Thoracic aorta (tissue), 2 donors: ENCODE measurements around the gene MALL. TPM values are rescaled to one million over a fixed set of nuclear protein-coding genes. Genes with fewer than 3 reads are reported as not detected.
"Not testable (repeated sequence)": the region's sequence is repeated elsewhere in the genome, so short reads cannot be mapped to it uniquely, and the experiment has no call there.

Experiments
- ATAC-seq: fragments of 150-250 bp; one replicate; pipeline ENCODE4 v1.8.0; 2017; ENCODE audit warnings: low read depth; ENCODE audit not compliant: insufficient number of reproducible peaks, low FRiP score
- DNase-seq: peaks from one replicate; pipeline ENCODE4 v3.0.0-alpha.2; 2020; ENCODE audit warnings: low spot score
- H3K27ac ChIP-seq, 2 donors: fragments of 200-600 bp; sonication (generic); 1 replicate in 1 of 2; 2 replicates in 1 of 2; pipeline ENCODE4 v1.5.1; 2016; ENCODE audit warnings: mild to moderate bottlenecking in 2 of 2, moderate library complexity in 2 of 2
- H3K27me3 ChIP-seq: fragments of 200-600 bp; sonication (generic); replicated peaks from 2 replicates; pipeline ENCODE4 v1.6.0; 2016; ENCODE audit warnings: mild to moderate bottlenecking; ENCODE audit not compliant: insufficient read depth
- H3K36me3 ChIP-seq: fragments of 200-600 bp; sonication (generic); one replicate; pipeline ENCODE4 v1.5.1; 2016
- H3K4me1 ChIP-seq, 2 donors: fragments of 200-600 bp; sonication (generic); 1 replicate in 1 of 2; 2 replicates in 1 of 2; pipeline versions ENCODE4 v1.5.1 to v1.6.0; 2016; ENCODE audit warnings: low read depth in 2 of 2, mild to moderate bottlenecking in 1 of 2; ENCODE audit not compliant: control insufficient read depth in 1 of 2
- H3K4me3 ChIP-seq: fragments of 200-600 bp; sonication (generic); 2 replicates; pipeline ENCODE4 v1.5.1; 2016; ENCODE audit warnings: mild to moderate bottlenecking
- H3K9me3 ChIP-seq: fragments of 200-600 bp; sonication (generic); 2 replicates; pipeline ENCODE4 v1.5.1; 2016
- total RNA-seq, 2 donors: library from RNA; depleted of rRNA; stranded (reverse); fragments of >200 nt; gene quantifications; one replicate each; pipeline versions ENCODE4 v1.1.0 to v1.2.3, GENCODE V29; 2016

The MALL gene
- total RNA-seq, 2 donors from 2014 or later: 25.3 to 27.6 TPM

DNA sequence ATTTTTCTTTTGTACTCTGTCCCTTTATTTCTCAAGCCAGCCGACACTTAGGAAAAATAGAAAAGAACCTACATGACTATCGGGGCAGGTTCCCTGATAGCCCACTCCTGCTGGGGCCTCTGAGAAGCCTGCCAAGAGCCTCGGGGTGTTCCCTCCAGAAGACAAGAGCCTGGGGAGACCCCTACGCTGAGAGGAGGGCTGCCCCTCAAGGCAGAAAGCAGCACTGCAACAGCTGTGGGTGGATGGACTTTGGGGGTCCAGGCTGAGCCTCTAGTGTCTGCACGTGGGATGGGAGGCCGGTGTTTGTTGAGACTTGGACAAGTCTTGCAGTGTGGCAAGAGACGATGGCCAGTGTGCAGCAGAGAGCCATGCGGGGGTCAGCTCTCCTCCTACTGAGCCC is 32.5 kb downstream of the MALL start:
- DNase-seq, H3K9me3 ChIP-seq, ATAC-seq, H3K27me3 ChIP-seq, H3K4me1 ChIP-seq, H3K4me3 ChIP-seq, H3K36me3 ChIP-seq, H3K27ac ChIP-seq: not testable (repeated sequence)

DNA sequence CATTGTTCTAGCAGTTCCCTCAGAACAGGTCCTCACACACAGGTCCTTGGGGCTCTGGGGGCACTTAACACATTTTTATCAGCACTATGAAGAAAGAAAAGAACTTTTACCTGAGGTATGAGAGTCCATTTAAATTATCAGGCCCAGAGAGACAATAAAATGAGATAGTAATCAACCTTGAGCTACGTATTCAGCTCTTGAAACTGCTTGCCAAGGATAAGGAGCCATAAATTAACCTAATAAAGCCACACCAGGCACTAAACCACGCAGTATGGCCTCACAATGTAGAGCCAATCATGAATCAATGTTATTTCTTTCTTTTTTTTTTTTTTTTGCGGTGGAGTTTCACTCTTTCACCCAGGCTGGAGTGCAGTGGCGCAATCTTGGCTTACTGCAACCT is 37.5 kb downstream of the MALL start:
- H3K9me3 ChIP-seq, H3K36me3 ChIP-seq, H3K4me1 ChIP-seq, H3K4me3 ChIP-seq, H3K27ac ChIP-seq, H3K27me3 ChIP-seq, DNase-seq, ATAC-seq: not testable (repeated sequence)

DNA sequence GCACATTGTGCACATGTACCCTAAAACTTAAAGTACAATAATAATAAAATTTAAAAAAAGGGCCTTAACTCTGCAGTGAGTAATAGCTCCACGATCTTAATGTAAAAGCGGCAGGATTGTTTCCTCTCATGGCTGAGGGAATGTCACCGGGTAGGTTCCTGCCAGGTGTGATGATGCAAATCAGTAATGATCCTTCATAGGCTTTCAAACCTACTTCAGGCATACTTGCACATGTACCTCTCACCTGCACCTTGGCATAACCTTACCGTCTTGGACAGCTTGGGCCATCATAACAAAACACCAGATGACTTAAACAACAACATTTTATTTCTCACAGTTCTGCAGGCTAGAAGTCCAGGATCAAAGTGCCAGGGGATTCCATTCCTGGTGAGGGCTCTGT is 39.7 kb downstream of the MALL start:
- H3K4me1 ChIP-seq, H3K36me3 ChIP-seq, ATAC-seq, DNase-seq, H3K27me3 ChIP-seq, H3K9me3 ChIP-seq, H3K4me3 ChIP-seq, H3K27ac ChIP-seq: not testable (repeated sequence)

DNA sequence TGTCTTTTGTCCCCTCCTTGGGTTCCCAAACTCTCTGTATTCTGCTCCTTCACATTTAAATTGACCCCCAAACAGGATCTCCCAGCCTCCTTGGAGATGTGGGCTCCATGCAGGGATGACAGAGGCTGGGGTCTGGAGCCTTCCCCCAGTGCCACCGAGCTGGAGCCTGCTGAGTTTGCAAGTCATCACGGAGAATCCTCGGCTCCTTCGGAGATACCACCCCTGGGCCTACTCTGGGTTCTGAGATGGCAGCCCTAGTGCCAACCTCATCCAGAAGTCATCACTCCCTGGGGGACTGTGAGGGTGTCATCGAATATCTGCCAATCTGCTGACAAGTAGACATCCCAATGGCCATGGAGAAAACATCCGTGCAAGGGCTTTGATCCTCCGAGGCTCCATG is 45.8 kb downstream of the MALL start:
- not testable (repeated sequence) for ATAC-seq, H3K27ac ChIP-seq, H3K4me3 ChIP-seq, H3K4me1 ChIP-seq, H3K36me3 ChIP-seq, H3K9me3 ChIP-seq, H3K27me3 ChIP-seq, DNase-seq

DNA sequence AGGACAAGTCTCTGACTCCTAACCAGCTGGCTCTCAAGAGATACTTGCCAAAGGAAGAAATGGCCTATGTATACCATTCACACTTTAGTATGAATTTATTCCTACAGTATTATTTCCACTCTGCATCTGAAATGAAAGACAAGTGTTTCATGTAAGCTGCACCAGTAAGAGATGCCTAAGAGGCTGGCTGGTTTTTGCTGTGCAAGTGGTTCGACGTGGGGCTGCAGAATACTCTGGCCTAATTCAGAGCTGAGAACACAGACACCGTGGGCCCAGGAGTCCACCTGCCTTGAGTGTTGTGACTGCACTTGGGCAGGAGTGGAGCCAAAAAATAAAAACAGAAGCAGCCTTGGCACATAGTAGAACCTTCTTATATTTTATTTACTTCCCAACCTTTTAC is 47.5 kb downstream of the MALL start:
- not testable (repeated sequence) for ATAC-seq, H3K9me3 ChIP-seq, DNase-seq, H3K27ac ChIP-seq, H3K4me1 ChIP-seq, H3K36me3 ChIP-seq, H3K4me3 ChIP-seq, H3K27me3 ChIP-seq

DNA sequence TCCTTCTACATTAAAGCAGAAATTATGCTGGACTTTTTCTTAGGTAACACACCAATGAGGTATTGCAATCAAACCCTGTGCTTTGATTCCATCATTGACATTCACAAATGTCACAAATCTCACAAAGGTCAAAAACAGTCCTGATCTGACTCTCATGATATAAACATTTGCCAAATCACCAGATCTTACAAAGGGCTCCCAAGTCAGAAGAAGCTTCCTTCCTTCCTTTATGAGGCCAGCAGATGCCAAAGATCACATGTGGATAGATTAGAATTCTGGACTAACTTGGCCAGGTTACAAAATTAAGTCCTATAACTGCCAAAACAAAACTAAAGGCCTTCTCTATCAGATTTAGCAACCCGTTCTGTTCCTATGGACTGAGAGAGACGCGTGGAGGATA is 53.3 kb downstream of the MALL start:
- not testable (repeated sequence) for ATAC-seq, H3K4me1 ChIP-seq, DNase-seq, H3K9me3 ChIP-seq, H3K4me3 ChIP-seq, H3K27ac ChIP-seq, H3K36me3 ChIP-seq, H3K27me3 ChIP-seq

DNA sequence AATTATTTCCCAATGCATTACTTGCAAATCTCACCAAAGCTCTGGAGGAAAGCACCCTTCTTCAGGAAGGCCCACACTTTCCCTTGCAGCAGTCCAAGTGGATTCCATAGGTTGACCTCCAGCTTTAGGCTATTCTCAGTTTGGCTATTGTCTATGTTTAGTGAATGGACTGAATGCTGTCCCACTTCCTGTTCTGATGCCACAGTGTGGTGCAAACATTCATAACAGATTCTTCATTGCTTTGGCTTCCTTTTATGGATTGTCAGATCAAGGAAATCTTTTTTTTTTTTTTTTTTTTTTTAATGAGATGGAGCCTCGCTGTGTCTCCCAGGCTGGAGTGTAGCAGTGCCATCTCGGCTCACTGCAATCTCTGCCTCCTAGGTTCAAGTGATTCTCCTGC is 55.1 kb downstream of the MALL start:
- H3K9me3 ChIP-seq, H3K4me1 ChIP-seq, H3K27ac ChIP-seq, H3K27me3 ChIP-seq, DNase-seq, ATAC-seq, H3K4me3 ChIP-seq, H3K36me3 ChIP-seq: not testable (repeated sequence)

DNA sequence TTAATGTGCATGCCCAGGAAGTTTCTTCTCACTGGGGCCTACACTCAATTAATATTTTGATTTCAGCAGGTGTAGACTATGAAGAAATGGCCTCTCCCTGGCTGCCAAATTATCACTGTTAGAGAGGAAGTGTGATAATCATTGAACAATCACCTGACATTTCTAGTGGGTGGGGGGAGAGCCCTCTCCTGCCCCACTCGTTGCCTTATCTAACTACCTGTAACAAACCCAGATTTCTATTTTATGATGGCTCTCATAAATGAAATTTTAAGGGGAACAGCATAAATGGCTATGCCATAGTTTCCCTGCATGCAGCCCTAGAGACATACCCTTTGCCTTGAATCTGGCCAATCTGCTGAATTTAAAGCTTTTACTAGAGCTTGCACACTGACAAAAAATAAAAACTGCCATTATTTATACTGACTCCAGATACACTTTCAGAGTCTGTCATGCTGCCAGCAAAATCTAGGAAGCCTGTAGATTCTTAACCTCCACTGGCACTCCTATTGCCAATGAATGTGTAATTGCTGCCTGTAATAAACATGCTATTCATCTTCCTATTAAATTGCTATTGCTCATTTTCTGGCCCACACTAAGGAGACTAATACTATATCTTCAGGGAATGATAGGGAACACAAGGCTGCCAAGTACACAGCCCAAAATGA is 55.8 kb downstream of the MALL start:
- H3K9me3 ChIP-seq, H3K27me3 ChIP-seq, H3K36me3 ChIP-seq, DNase-seq, H3K4me3 ChIP-seq, H3K27ac ChIP-seq, H3K4me1 ChIP-seq, ATAC-seq: not testable (repeated sequence)

DNA sequence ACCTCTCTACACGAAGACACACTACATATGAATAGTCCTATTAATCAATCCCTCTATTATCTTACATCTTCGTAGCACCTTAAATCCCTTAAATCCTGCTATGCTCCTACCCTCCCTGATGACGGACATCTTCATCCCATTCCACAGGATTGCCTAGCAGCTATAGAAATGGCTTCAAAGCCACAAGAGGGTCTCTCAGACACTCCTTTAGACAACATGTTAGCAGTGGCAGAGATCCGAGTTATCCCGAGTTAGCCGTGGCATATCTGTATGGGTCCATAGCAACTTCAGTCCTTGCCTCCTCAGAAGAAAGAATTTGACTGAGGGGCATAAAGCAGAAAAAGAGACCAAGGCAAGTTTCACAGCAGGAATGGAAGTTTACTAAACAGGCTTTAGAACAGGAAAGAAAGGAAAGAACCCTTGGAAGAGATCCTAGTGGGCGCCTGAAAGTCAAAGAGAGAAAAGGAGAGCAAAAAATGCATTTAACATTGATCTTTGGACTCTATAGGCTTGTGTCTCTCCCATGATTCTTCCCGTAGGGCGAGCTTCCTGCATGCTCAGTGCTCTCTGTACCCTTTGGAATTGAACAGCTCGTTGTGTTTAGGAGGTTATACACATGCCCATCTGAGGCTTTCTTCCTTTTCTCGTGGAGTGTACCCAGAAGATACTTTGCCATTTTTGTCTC is 56.5 kb downstream of the MALL start:
- not testable (repeated sequence) for H3K4me3 ChIP-seq, H3K4me1 ChIP-seq, ATAC-seq, H3K27me3 ChIP-seq, H3K36me3 ChIP-seq, H3K9me3 ChIP-seq, DNase-seq, H3K27ac ChIP-seq

DNA sequence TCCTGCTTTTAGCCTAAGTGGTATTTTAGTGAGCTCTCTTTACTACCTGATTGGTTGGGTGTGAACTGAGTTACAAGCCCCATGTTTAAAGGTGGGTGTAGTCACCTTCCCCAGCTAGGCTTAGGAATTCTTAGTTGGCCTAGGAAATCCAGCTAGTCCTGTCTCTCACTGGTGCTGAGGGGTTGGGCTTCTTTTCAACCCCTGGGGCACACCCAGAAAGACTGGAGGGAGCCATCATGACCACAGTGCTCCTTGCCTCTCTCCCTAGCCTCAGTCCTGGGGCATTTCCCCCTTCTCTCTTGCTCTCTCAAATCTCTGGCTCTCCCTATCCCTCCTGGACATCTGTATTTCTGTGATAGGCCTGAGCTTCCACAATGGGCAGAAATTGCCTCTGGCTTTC is 57.6 kb downstream of the MALL start:
- not testable (repeated sequence) for H3K36me3 ChIP-seq, H3K27me3 ChIP-seq, H3K9me3 ChIP-seq, ATAC-seq, H3K4me1 ChIP-seq, H3K27ac ChIP-seq, DNase-seq, H3K4me3 ChIP-seq

DNA sequence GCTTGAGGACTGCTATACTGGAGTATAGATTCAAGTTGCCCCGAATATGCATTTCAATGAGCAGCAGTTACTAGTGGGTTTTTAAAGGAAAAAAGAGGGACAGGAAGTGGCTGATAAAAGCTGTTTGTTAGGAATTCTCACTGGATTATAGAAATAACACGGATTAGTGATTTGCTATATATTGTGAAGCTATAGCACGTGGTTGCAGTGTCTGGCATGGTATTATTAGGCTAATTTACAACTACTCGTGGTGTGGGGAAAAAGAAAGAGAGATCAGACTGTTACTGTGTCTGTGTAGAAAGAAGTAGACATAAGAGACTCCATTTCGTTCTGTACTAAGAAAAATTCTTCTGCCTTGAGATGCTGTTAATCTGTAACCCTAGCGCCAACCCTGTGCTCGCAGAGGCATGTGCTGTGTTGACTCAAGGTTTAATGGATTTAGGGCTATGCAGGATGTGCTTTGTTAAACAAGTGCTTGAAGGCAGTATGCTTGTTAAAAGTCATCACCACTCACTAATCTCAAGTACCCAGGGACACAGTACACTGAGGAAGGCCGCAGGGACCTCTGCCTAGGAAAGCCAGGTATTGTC is 59.7 kb downstream of the MALL start:
- not testable (repeated sequence) for H3K27ac ChIP-seq, H3K4me1 ChIP-seq, H3K4me3 ChIP-seq, DNase-seq, ATAC-seq, H3K9me3 ChIP-seq, H3K27me3 ChIP-seq, H3K36me3 ChIP-seq

DNA sequence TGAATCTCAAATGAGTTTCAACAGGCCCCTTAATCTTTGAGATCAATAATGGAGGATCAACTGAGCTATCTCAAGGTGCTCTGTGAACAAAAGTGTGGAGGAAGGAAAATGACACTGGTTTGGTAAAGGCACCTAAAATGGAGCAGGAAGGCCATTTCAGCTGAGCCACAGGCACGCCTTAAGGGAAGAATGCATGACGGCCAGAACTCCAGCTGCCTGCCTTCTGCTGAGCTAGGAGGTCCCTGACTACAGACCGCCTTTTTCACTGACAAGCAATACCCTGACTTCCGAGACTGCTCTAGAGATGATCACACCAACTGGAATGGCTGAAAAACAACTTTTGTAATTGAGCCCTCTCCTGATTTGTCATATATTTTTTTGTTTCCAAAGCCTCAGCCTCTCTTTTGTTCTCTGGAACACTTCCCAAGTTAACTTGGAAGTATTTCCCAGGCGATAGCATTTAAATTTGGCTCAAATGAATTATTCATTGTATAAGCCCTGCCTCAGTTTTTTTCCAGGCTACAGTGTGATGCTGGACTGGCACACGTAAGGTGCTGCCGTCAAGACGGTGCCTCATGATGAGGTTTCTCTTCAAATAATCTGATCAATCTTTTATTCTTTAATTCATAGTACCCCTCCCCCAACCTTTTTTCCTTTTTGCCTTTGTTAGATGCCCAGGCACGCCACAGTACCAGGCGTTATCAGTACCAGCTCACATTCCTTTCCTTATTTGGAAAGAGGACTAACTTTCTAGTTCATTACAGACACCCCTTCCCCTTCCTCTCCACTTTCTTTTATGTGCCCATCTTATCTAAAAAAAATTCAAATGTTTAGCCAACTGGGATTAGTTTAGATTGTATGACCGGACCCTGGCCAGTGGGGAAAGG is 60.9 kb downstream of the MALL start:
- not testable (repeated sequence) for H3K4me3 ChIP-seq, H3K9me3 ChIP-seq, H3K4me1 ChIP-seq, DNase-seq, H3K27me3 ChIP-seq, H3K36me3 ChIP-seq
- H3K27ac ChIP-seq: peak overlapping the region; percentile 70 to 77
- peak; percentile 90 for ATAC-seq
